ENCODE measurements around the gene UBE3A. TPM values are rescaled to one million over a fixed set of nuclear protein-coding genes. Genes with fewer than 3 reads are reported as not detected.

Gene UBE3A
- total RNA-seq, 1 donor from 2014 or later: 52.9 TPM

GRCh38 chr15:25329696-25330095, 109.1 kb downstream of the UBE3A start:
- H3K4me3 ChIP-seq (ENCODE audit: low read depth, low read length): no peak overlapping the region
- no peaks in the 10 kb centered on the region for H3K27me3 ChIP-seq (ENCODE audit: control insufficient read depth, insufficient read depth, low read length)
- no peaks in the 10 kb centered on the region for H3K36me3 ChIP-seq (ENCODE audit: control insufficient read depth, insufficient read depth, low read length)
- no peak for TF ChIP-seq CTCF (IDR thresholded peaks at IDR 0.05; ENCODE audit: insufficient read depth, low read length, poor library complexity, severe bottlenecking)
- no peak for DNase-seq (ENCODE audit: low read depth)

GRCh38 chr15:25327686-25328085, 111.1 kb downstream of the UBE3A start:
- no peak for TF ChIP-seq CTCF (IDR thresholded peaks at IDR 0.05; ENCODE audit: insufficient read depth, low read length, poor library complexity, severe bottlenecking)
- Histone ChIP-seq H3K27me3 (ENCODE audit: control insufficient read depth, insufficient read depth, low read length) (no peaks in the 10 kb centered on the region), H3K36me3 (ENCODE audit: control insufficient read depth, insufficient read depth, low read length) (no peaks in the 10 kb centered on the region), H3K4me3 (ENCODE audit: low read depth, low read length) (no peak overlapping the region)
- no peak for DNase-seq (ENCODE audit: low read depth)

GRCh38 chr15:25325187-25325586, 113.6 kb downstream of the UBE3A start:
- no peak overlapping the region for H3K4me3 ChIP-seq (ENCODE audit: low read depth, low read length)
- no peak for DNase-seq (ENCODE audit: low read depth)
- H3K36me3 ChIP-seq (ENCODE audit: control insufficient read depth, insufficient read depth, low read length): no peaks in the 10 kb centered on the region
- no peaks in the 10 kb centered on the region for H3K27me3 ChIP-seq (ENCODE audit: control insufficient read depth, insufficient read depth, low read length)
- no peak for TF ChIP-seq CTCF (IDR thresholded peaks at IDR 0.05; ENCODE audit: insufficient read depth, low read length, poor library complexity, severe bottlenecking)

- Histone ChIP-seq H3K4me3 (ENCODE audit: low read depth, low read length) (no peak overlapping the region), H3K27me3 (ENCODE audit: control insufficient read depth, insufficient read depth, low read length) (no peaks in the 10 kb centered on the region), H3K36me3 (ENCODE audit: control insufficient read depth, insufficient read depth, low read length) (no peaks in the 10 kb centered on the region)
- no peak for DNase-seq (ENCODE audit: low read depth)
- no peak for TF ChIP-seq CTCF (IDR thresholded peaks at IDR 0.05; ENCODE audit: insufficient read depth, low read length, poor library complexity, severe bottlenecking)
These were observed 115.4 kb downstream of the UBE3A start for GRCh38 chr15:25323420-25323819.

DNA sequence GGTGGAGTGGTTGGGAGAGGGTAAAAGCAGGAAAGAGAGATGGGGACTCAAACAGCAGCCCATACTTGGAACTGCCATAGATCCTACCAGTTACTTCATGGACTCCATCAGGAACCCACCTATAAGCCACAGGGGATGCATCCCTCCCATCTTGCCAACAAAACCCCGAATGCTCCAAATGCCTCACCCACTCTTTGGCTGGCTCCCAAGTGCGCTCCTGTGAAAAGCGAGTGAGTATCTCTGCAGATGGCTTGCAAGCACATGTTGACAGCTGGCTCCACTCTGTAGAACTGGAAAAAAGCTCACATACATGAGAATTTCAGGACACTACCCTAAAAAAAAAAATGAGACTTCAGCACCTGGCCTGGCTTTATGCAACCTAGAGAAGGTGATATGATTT, 151.0 kb downstream of the UBE3A start:
- H3K4me3 ChIP-seq (ENCODE audit: low read depth, low read length): no peak overlapping the region
- no peaks in the 10 kb centered on the region for H3K27me3 ChIP-seq (ENCODE audit: control insufficient read depth, insufficient read depth, low read length)
- no peaks in the 10 kb centered on the region for H3K36me3 ChIP-seq (ENCODE audit: control insufficient read depth, insufficient read depth, low read length)
- DNase-seq (ENCODE audit: low read depth): no peak
- no peak for TF ChIP-seq CTCF (IDR thresholded peaks at IDR 0.05; ENCODE audit: insufficient read depth, low read length, poor library complexity, severe bottlenecking)
